ENCODE data around the gene CSMD2.

Gene CSMD2

DNA sequence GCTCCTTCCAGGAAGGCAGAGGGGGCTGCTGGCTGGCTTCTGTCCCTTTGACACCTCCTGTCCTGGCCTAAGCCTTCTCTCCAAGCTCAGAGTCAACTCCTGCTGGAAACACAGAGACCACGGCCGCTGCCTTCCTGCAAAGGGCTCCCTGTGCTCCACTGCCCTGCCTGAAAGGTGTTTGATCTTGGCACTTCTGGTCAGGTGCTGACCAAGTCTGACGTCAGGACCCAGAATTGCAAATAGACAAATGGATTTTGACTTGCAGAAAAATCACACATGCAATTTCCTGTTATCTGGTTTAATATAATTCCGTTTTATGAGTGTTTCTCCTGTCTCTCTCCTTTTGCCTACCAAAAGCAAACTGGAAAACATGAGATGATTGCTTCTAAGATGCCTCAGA, 387.7 kb downstream of the CSMD2 start:
- H3K9me3 ChIP-seq (ENCODE audit: insufficient read depth, low read length), result no peaks in the 10 kb centered on the region; the same call in 1 of the 2 replicates
- H3K36me3 ChIP-seq (ENCODE audit: insufficient read depth, insufficient read length, low read length), result peaks cover 4% of the 10 kb centered on the region
- TF ChIP-seq YY1 (IDR thresholded peaks at IDR 0.05; ENCODE audit: insufficient read depth, insufficient read length) (no peak), SUZ12 (IDR thresholded peaks at IDR 0.05; ENCODE audit: extremely low read depth, insufficient read depth, insufficient read length) (no peak), ZNF274 (IDR thresholded peaks at IDR 0.05; ENCODE audit: low read depth, low read length) (no peak)
- no peak for DNase-seq (ENCODE audit: low read depth, low spot score)
- H3K9ac ChIP-seq (ENCODE audit: insufficient read length, low read depth), result no peak overlapping the region
- no peaks in the 10 kb centered on the region for H3K27me3 ChIP-seq (ENCODE audit: insufficient read depth, insufficient read length)
- no peak overlapping the region for H3K4me3 ChIP-seq (ENCODE audit: insufficient read length, low read depth)
- peaks cover 8% of the 10 kb centered on the region for H3K4me1 ChIP-seq (ENCODE audit: insufficient read depth, insufficient read length)

DNA sequence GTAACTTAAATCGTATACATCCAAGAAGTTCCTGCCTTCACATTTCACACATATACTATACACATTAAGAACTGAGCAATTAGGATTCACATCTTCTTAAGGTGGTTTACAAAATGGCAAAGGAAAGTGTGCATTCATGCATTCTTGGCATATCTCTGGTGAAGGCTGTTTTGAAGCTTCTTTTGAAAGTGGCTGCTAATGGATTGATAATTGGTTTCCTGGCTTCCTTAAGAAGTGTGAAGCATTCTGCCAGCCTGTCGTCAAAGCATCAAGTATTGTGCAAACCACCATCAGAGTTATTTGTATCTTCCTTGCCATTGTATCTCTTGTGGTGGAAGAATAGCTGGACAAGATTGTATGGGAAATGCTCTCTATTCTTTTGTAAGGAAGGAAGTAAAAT, 396.2 kb downstream of the CSMD2 start:
- Histone ChIP-seq H3K9ac (ENCODE audit: insufficient read length, low read depth) (no peak overlapping the region), H3K36me3 (ENCODE audit: insufficient read depth, insufficient read length, low read length) (peaks cover 9% of the 10 kb centered on the region), H3K4me3 (ENCODE audit: insufficient read length, low read depth) (no peak overlapping the region), H3K4me1 (ENCODE audit: insufficient read depth, insufficient read length) (no peaks in the 10 kb centered on the region), H3K9me3 (ENCODE audit: insufficient read depth, low read length) (no peaks in the 10 kb centered on the region), H3K27me3 (ENCODE audit: insufficient read depth, insufficient read length) (no peaks in the 10 kb centered on the region)
- no peak for DNase-seq (ENCODE audit: low read depth, low spot score)
- TF ChIP-seq ZNF274 (IDR thresholded peaks at IDR 0.05; ENCODE audit: low read depth, low read length) (no peak), YY1 (IDR thresholded peaks at IDR 0.05; ENCODE audit: insufficient read depth, insufficient read length) (no peak), SUZ12 (IDR thresholded peaks at IDR 0.05; ENCODE audit: extremely low read depth, insufficient read depth, insufficient read length) (no peak)

DNA sequence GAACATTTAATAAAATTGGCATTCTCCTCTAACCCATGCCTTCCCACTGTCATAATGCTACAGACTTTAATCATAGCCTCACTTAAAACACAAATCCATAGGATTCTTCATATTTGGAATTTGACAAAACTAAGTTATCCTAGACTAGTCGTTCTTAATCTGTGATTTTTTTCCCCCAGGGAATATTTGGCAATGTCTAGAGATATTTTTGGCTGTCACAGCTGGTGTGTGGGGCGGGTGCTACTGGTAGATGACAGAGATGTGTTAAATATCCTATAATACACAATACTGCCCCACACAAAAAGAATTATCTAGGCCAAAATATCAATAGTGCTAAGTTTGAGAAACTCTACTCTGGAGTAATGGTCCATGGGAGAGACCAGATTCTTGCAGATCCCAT, 396.9 kb downstream of the CSMD2 start:
- H3K9ac ChIP-seq (ENCODE audit: insufficient read length, low read depth), result no peak overlapping the region
- DNase-seq (ENCODE audit: low read depth, low spot score), result no peak
- no peaks in the 10 kb centered on the region for H3K9me3 ChIP-seq (ENCODE audit: insufficient read depth, low read length)
- H3K36me3 ChIP-seq (ENCODE audit: insufficient read depth, insufficient read length, low read length), result peaks cover 9% of the 10 kb centered on the region
- H3K4me3 ChIP-seq (ENCODE audit: insufficient read length, low read depth), result no peak overlapping the region
- no peaks in the 10 kb centered on the region for H3K4me1 ChIP-seq (ENCODE audit: insufficient read depth, insufficient read length)
- H3K27me3 ChIP-seq (ENCODE audit: insufficient read depth, insufficient read length), result no peaks in the 10 kb centered on the region
- no peak for TF ChIP-seq SUZ12 (IDR thresholded peaks at IDR 0.05; ENCODE audit: extremely low read depth, insufficient read depth, insufficient read length)
- no peak for TF ChIP-seq ZNF274 (IDR thresholded peaks at IDR 0.05; ENCODE audit: low read depth, low read length)
- no peak for TF ChIP-seq YY1 (IDR thresholded peaks at IDR 0.05; ENCODE audit: insufficient read depth, insufficient read length)

DNA sequence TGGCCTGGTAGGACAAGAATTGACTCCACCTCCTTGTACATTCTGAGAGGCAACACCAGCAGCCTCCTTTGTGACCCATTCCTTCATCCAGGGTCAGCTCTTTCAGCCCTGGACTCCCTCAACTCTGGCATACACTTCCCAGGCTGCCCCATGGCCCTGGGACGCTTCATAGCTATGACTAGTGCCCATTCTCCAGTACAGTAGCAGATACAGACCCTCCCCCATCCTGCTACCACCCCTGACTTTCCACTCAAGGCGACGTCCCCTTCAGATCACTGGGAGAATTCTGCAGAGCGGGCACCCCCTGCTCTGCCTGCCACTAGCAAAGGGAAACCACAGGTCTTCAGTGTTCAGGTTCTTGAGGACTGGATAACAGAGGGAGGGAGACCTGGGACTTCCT, 400.9 kb downstream of the CSMD2 start:
- TF ChIP-seq YY1 (IDR thresholded peaks at IDR 0.05; ENCODE audit: insufficient read depth, insufficient read length) (no peak), SUZ12 (IDR thresholded peaks at IDR 0.05; ENCODE audit: extremely low read depth, insufficient read depth, insufficient read length) (no peak), ZNF274 (IDR thresholded peaks at IDR 0.05; ENCODE audit: low read depth, low read length) (no peak)
- Histone ChIP-seq H3K4me3 (ENCODE audit: insufficient read length, low read depth) (no peak overlapping the region), H3K27me3 (ENCODE audit: insufficient read depth, insufficient read length) (no peaks in the 10 kb centered on the region), H3K9ac (ENCODE audit: insufficient read length, low read depth) (no peak overlapping the region), H3K4me1 (ENCODE audit: insufficient read depth, insufficient read length) (no peaks in the 10 kb centered on the region), H3K9me3 (ENCODE audit: insufficient read depth, low read length) (no peaks in the 10 kb centered on the region), H3K36me3 (ENCODE audit: insufficient read depth, insufficient read length, low read length) (no peaks in the 10 kb centered on the region)
- DNase-seq (ENCODE audit: low read depth, low spot score), result no peak

DNA sequence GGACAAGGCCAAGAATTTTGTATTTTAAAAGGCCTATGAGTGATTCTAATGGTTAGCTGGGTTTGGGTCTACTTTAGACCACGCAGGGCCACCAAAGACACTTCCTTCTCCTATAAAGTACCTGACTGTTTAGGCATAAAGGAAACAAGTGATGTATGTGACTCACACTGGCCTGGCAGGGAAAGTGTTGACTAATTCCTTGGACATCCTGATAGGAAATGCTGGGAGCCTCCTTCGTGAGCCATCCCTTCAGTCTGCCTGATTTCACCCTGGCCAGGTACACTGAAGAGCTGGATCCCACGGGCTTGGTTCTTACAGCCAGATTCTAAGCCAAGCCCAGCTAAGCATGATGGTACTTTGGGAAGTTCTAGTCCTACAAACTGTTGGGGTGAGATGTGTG, 401.6 kb downstream of the CSMD2 start:
- Histone ChIP-seq H3K9me3 (ENCODE audit: insufficient read depth, low read length) (no peaks in the 10 kb centered on the region), H3K9ac (ENCODE audit: insufficient read length, low read depth) (no peak overlapping the region), H3K36me3 (ENCODE audit: insufficient read depth, insufficient read length, low read length) (no peaks in the 10 kb centered on the region), H3K4me1 (ENCODE audit: insufficient read depth, insufficient read length) (no peaks in the 10 kb centered on the region), H3K27me3 (ENCODE audit: insufficient read depth, insufficient read length) (no peaks in the 10 kb centered on the region), H3K4me3 (ENCODE audit: insufficient read length, low read depth) (no peak overlapping the region)
- no peak for DNase-seq (ENCODE audit: low read depth, low spot score)
- TF ChIP-seq YY1 (IDR thresholded peaks at IDR 0.05; ENCODE audit: insufficient read depth, insufficient read length), result no peak

DNA sequence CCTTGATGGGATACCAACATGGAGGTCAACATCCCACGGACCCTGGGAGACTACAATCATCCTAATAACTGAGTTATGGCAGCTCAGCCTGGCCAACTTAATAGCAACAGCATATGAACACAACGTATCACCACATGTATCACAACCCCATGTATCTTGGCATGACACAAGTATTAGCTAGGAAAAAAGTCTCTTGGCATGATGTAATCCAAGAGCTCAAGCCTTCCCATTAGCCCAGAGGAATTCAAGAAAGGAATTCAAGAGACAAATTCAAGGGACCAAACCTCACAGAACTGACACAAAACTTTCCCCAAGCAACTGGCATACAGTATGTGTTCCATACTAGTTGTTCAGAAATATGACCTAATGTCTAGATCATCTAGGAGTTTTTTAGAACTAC, 402.1 kb downstream of the CSMD2 start:
- H3K9ac ChIP-seq (ENCODE audit: insufficient read length, low read depth), result no peak overlapping the region
- H3K4me3 ChIP-seq (ENCODE audit: insufficient read length, low read depth), result no peak overlapping the region
- H3K4me1 ChIP-seq (ENCODE audit: insufficient read depth, insufficient read length), result no peaks in the 10 kb centered on the region
- H3K9me3 ChIP-seq (ENCODE audit: insufficient read depth, low read length), result no peaks in the 10 kb centered on the region
- TF ChIP-seq ZNF274 (IDR thresholded peaks at IDR 0.05; ENCODE audit: low read depth, low read length) (no peak), SUZ12 (IDR thresholded peaks at IDR 0.05; ENCODE audit: extremely low read depth, insufficient read depth, insufficient read length) (no peak), YY1 (IDR thresholded peaks at IDR 0.05; ENCODE audit: insufficient read depth, insufficient read length) (no peak)
- H3K27me3 ChIP-seq (ENCODE audit: insufficient read depth, insufficient read length), result no peaks in the 10 kb centered on the region
- no peak for DNase-seq (ENCODE audit: low read depth, low spot score)
- H3K36me3 ChIP-seq (ENCODE audit: insufficient read depth, insufficient read length, low read length), result no peaks in the 10 kb centered on the region

DNA sequence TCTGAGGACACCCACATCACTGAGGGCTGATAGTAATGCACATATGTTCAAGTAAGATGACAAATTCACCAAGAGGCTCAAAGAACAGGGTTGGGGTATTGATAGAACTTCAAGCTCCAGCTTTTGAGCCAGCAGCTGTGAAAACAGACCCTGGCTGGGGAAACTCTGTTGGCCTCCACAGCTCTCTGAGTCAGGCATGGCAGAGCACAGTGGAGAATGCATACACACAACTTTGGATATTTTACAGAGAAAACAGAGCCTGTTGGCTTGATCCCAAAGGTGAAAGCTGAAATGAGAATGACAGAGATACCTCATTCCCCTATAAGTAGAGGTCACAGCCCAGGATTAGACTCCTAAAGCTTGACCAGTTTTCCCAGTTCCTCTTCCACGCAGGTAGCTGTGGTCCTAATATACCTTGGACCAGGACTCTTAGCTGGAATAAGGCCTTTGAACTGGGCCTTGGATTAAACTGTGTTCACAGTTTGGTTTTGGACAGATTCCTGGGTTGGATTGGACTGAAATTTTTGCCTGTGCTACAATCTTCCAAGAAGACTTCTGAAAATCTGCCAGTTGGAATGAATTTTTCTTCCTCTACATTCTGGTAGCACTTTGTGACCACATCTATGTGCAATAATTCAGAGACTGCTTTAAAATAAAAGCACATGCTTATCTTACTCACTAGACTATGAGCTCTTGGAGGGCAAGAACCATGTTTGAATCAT, 402.8 kb downstream of the CSMD2 start:
- DNase-seq (ENCODE audit: low read depth, low spot score), result no peak
- no peak overlapping the region for H3K4me3 ChIP-seq (ENCODE audit: insufficient read length, low read depth)
- no peak overlapping the region for H3K9ac ChIP-seq (ENCODE audit: insufficient read length, low read depth)
- TF ChIP-seq SUZ12 (IDR thresholded peaks at IDR 0.05; ENCODE audit: extremely low read depth, insufficient read depth, insufficient read length) (no peak), YY1 (IDR thresholded peaks at IDR 0.05; ENCODE audit: insufficient read depth, insufficient read length) (no peak), ZNF274 (IDR thresholded peaks at IDR 0.05; ENCODE audit: low read depth, low read length) (no peak)
- H3K9me3 ChIP-seq (ENCODE audit: insufficient read depth, low read length), result no peaks in the 10 kb centered on the region
- H3K36me3 ChIP-seq (ENCODE audit: insufficient read depth, insufficient read length, low read length), result no peaks in the 10 kb centered on the region
- no peaks in the 10 kb centered on the region for H3K27me3 ChIP-seq (ENCODE audit: insufficient read depth, insufficient read length)
- no peaks in the 10 kb centered on the region for H3K4me1 ChIP-seq (ENCODE audit: insufficient read depth, insufficient read length)

Data from NT2/D1 (cell line).